Keratinocyte (primary cell): ENCODE measurements around the gene SMIM23. TPM values are rescaled to one million over a fixed set of nuclear protein-coding genes. Genes with fewer than 3 reads are reported as not detected.

Source experiments
- DNase-seq: peaks from one replicate; pipeline ENCODE4 v3.0.0-alpha.2; 2011; ENCODE audit warnings: low read depth, missing footprints, low spot score
- FAIRE-seq: peaks from 2 replicates; lab custom pipeline; 2011; peaks lifted over from hg19 to GRCh38; lab: Jason Lieb, UNC
- H2AFZ ChIP-seq: 2 replicates; pipeline ENCODE4 v1.6.0; 2012; ENCODE audit warnings: low read length, control low read depth, inconsistent platforms; ENCODE audit not compliant: control insufficient read depth
- H3K27ac ChIP-seq: 2 replicates; pipeline ENCODE4 v1.5.1; 2011; ENCODE audit warnings: low read length; ENCODE audit not compliant: control insufficient read depth, insufficient read depth
- H3K27me3 ChIP-seq: 3 replicates; pipeline ENCODE4 v1.6.0; 2011; ENCODE audit warnings: low read length; ENCODE audit not compliant: control insufficient read depth, insufficient read depth; ENCODE audit errors: extremely low read depth
- H3K36me3 ChIP-seq, 2 experiments: 2 replicates in 1 of 2; 3 replicates in 1 of 2; pipeline ENCODE4 v1.5.1; 2011; ENCODE audit warnings: low read length in 2 of 2, mild to moderate bottlenecking in 1 of 2; ENCODE audit not compliant: control insufficient read depth in 2 of 2, insufficient read depth in 2 of 2; ENCODE audit errors: extremely low read depth in 1 of 2
- H3K4me1 ChIP-seq: 3 replicates; pipeline ENCODE4 v1.5.1; 2011; ENCODE audit warnings: low read length; ENCODE audit not compliant: control insufficient read depth, insufficient read depth; ENCODE audit errors: extremely low read depth
- H3K4me2 ChIP-seq: 3 replicates; pipeline ENCODE4 v1.6.0; 2011; ENCODE audit warnings: low read depth, low read length; ENCODE audit not compliant: control insufficient read depth, insufficient read depth; ENCODE audit errors: extremely low read depth
- H3K4me3 ChIP-seq, 3 experiments: fragments of 200-600 bp in 1 of 3; sonication (generic) in 1 of 3; 2 replicates in 2 of 3; 3 replicates in 1 of 3; pipeline ENCODE4 v1.5.1; 2011 to 2016; ENCODE audit warnings: low read length in 3 of 3, mild to moderate bottlenecking in 3 of 3, control low read depth in 2 of 3, inconsistent platforms in 1 of 3, low read depth in 1 of 3, mixed read lengths in 1 of 3, mixed run types in 1 of 3, moderate library complexity in 1 of 3; ENCODE audit not compliant: control insufficient read depth in 2 of 3, insufficient read depth in 2 of 3; ENCODE audit errors: extremely low read depth in 1 of 3
- H3K79me2 ChIP-seq: 2 replicates; pipeline ENCODE4 v1.6.0; 2012; ENCODE audit warnings: low read length; ENCODE audit not compliant: control insufficient read depth, insufficient read depth
- H3K9ac ChIP-seq: 3 replicates; pipeline ENCODE4 v1.6.0; 2011; ENCODE audit warnings: low read length; ENCODE audit not compliant: control insufficient read depth, insufficient read depth; ENCODE audit errors: extremely low read depth
- H3K9me1 ChIP-seq: 3 replicates; pipeline ENCODE4 v1.6.0; 2011; ENCODE audit warnings: low read length; ENCODE audit not compliant: control insufficient read depth, insufficient read depth; ENCODE audit errors: extremely low read depth
- H3K9me3 ChIP-seq: 2 replicates; pipeline ENCODE4 v1.5.1; 2012; ENCODE audit warnings: low read depth, low read length; ENCODE audit not compliant: control insufficient read depth
- H4K20me1 ChIP-seq: 3 replicates; pipeline ENCODE4 v1.6.0; 2011; ENCODE audit warnings: low read length; ENCODE audit not compliant: control insufficient read depth, insufficient read depth; ENCODE audit errors: extremely low read depth
- EZH2 ChIP-seq: IDR thresholded peaks from one replicate; pipeline ENCODE4 v1.6.1; 2012; ENCODE audit warnings: inconsistent platforms, mild to moderate bottlenecking, low read length, moderate library complexity
- dilution Hi-C: fragments of 300-500 bp; cut with MboI; formaldehyde crosslinking; loops from one replicate; pipeline ENCODE4 v1.7.0; 2020; ENCODE audit warnings: low sequenced_read_pairs; ENCODE audit not compliant: extremely low pct_ligation_motif_present
- polyA plus RNA-seq, 5 experiments: library from polyadenylated mRNA; depleted of rRNA in 3 of 5; stranded (reverse) in 3 of 5; stranded (forward) in 1 of 5; unstranded in 1 of 5; fragments of >200 nt; gene quantifications; 1 replicate in 1 of 5; 2 replicates in 3 of 5; 3 replicates in 1 of 5; pipeline versions ENCODE4 v1.2.1 to v1.2.3, GENCODE V29; 2011 to 2012; ENCODE audit warnings: missing spikeins in 2 of 5, low read depth in 1 of 5, low replicate concordance in 1 of 5
- TF ChIP-seq, protein P1 (sequence below), 3 experiments: IDR thresholded peaks in 1 of 3; conservative IDR thresholded peaks in 1 of 3; optimal IDR thresholded peaks in 1 of 3; 2 replicates in 2 of 3; 3 replicates in 1 of 3; pipeline versions ENCODE3 to v1.5.1; 2011; ENCODE audit warnings: low read length in 3 of 3, mild to moderate bottlenecking in 3 of 3, moderate library complexity in 2 of 3, control low read depth in 1 of 3, inconsistent platforms in 1 of 3; ENCODE audit not compliant: insufficient read depth in 2 of 3; ENCODE audit errors: extremely low read depth in 1 of 3

Gene SMIM23
- polyA plus RNA-seq, 1 donor (not counting 4 experiments of a cell fraction or from before 2014, with no cell fraction given), result not detected

DNA sequence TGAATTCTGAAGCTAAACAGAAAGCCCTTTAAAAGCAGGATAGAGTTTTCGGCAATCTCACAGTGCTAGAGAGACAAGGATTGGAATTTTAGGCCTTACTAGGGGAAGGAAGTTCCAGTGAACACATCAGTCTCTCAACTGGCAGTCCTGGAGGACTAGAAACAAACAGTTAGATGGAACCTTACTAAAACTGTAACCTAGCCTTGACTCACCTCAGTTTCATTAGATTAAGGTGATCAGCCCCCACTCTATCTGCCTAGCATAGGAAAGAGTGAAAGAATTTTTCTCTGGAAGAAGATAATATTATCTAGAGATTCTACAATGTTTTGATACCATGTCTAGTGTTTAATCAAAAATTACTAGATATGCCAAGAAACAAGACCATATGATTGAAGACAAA lies 25.8 kb upstream of the SMIM23 start:
- no peak overlapping the region for H3K27ac ChIP-seq
- H3K4me1 ChIP-seq, result peaks cover 26% of the 10 kb centered on the region
- H3K4me2 ChIP-seq, result no peak overlapping the region
- TF ChIP-seq, protein P1, sequence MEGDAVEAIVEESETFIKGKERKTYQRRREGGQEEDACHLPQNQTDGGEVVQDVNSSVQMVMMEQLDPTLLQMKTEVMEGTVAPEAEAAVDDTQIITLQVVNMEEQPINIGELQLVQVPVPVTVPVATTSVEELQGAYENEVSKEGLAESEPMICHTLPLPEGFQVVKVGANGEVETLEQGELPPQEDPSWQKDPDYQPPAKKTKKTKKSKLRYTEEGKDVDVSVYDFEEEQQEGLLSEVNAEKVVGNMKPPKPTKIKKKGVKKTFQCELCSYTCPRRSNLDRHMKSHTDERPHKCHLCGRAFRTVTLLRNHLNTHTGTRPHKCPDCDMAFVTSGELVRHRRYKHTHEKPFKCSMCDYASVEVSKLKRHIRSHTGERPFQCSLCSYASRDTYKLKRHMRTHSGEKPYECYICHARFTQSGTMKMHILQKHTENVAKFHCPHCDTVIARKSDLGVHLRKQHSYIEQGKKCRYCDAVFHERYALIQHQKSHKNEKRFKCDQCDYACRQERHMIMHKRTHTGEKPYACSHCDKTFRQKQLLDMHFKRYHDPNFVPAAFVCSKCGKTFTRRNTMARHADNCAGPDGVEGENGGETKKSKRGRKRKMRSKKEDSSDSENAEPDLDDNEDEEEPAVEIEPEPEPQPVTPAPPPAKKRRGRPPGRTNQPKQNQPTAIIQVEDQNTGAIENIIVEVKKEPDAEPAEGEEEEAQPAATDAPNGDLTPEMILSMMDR (optimal IDR thresholded peaks at IDR 0.05 in 1 of 3, IDR thresholded peaks at IDR 0.05 in 1 of 3, conservative IDR thresholded peaks at IDR 0.05 in 1 of 3; ENCODE audit: extremely low read depth in 1 of 3, insufficient read depth in 2 of 3, low read length in 3 of 3), result no peak
- no peak for TF ChIP-seq EZH2
- no peak overlapping the region for H3K4me3 ChIP-seq
- no peaks in the 10 kb centered on the region for H3K9me1 ChIP-seq
- FAIRE-seq (no peak), DNase-seq (no peak)
- H3K79me2 ChIP-seq, result no peaks in the 10 kb centered on the region
- H3K36me3 ChIP-seq, result no peaks in the 10 kb centered on the region
- H3K9ac ChIP-seq, result no peak overlapping the region
- dilution Hi-C loops, result no loop called here
- no peaks in the 10 kb centered on the region for H3K27me3 ChIP-seq
- peaks cover 2% of the 10 kb centered on the region for H3K9me3 ChIP-seq
- no peak overlapping the region for H2AFZ ChIP-seq
- no peaks in the 10 kb centered on the region for H4K20me1 ChIP-seq

- no peaks in the 10 kb centered on the region for H3K79me2 ChIP-seq
- H3K4me2 ChIP-seq, result no peak overlapping the region
- no peak for DNase-seq
- no peak overlapping the region for H3K4me3 ChIP-seq
- peaks cover 2% of the 10 kb centered on the region for H3K9me3 ChIP-seq
- FAIRE-seq, result no peak
- H3K27ac ChIP-seq, result no peak overlapping the region
- TF ChIP-seq EZH2, result no peak
- H3K4me1 ChIP-seq, result peaks cover 26% of the 10 kb centered on the region
- H4K20me1 ChIP-seq, result no peaks in the 10 kb centered on the region
- H3K36me3 ChIP-seq, result no peaks in the 10 kb centered on the region
- H3K27me3 ChIP-seq, result no peaks in the 10 kb centered on the region
- H2AFZ ChIP-seq, result no peak overlapping the region
- H3K9me1 ChIP-seq, result no peaks in the 10 kb centered on the region
- H3K9ac ChIP-seq, result no peak overlapping the region
- dilution Hi-C loops, result no loop called here
Measured at GRCh38 chr5:171762021-171762608, 23.5 kb upstream of the SMIM23 start.

DNA sequence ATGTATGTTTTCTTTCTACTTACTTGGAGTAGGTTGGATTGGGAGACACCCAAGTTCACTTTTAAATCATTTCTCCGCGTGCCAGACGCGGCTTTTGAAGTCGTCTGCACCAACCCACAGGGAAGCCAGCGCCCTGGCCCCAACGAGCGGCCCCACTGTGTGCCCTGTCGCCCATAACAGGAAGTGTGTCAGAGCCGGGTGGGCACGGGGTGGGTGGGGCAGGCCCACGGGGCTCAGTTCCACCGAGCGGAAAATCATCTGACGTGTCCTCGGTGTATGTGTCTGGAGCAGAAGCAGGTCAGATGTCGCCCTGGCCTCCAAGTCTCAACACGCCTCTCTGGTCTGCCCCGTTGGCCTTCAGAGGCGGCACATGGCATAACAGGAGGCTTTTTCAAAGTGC lies 22.7 kb upstream of the SMIM23 start:
- H3K9ac ChIP-seq, result no peak overlapping the region
- no peaks in the 10 kb centered on the region for H3K9me1 ChIP-seq
- H3K79me2 ChIP-seq, result no peaks in the 10 kb centered on the region
- dilution Hi-C loops, result no loop called here
- peaks cover 26% of the 10 kb centered on the region for H3K4me1 ChIP-seq
- H3K4me2 ChIP-seq, result peak overlapping the region; percentile 2
- no peaks in the 10 kb centered on the region for H3K27me3 ChIP-seq
- H3K9me3 ChIP-seq, result no peaks in the 10 kb centered on the region
- peak overlapping the region; percentile 19 for H2AFZ ChIP-seq
- H3K27ac ChIP-seq, result no peak overlapping the region
- H3K36me3 ChIP-seq, result no peaks in the 10 kb centered on the region
- DNase-seq (peak; percentile 19), FAIRE-seq (no peak)
- no peak for TF ChIP-seq EZH2
- TF ChIP-seq, protein P1 (optimal IDR thresholded peaks at IDR 0.05 in 1 of 3, IDR thresholded peaks at IDR 0.05 in 1 of 3, conservative IDR thresholded peaks at IDR 0.05 in 1 of 3; ENCODE audit: extremely low read depth in 1 of 3, insufficient read depth in 2 of 3, low read length in 3 of 3), result no peak
- no peaks in the 10 kb centered on the region for H4K20me1 ChIP-seq
- H3K4me3 ChIP-seq, result no peak overlapping the region
